Upper lobe of right lung (tissue), 1 donor: ENCODE measurements around the gene NLGN2. TPM values are rescaled to one million over a fixed set of nuclear protein-coding genes. Genes with fewer than 3 reads are reported as not detected.
"Not testable (repeated sequence)": the region's sequence is repeated elsewhere in the genome, so short reads cannot be mapped to it uniquely, and the experiment has no call there.

Experiments used
- ATAC-seq: fragments of 200-7000 bp; cut with Tn5 transposase; one replicate; pipeline ENCODE4 v1.9.1; 2020; ENCODE audit warnings: mild to moderate bottlenecking, moderate library complexity
- DNase-seq: peaks from one replicate; pipeline ENCODE4 v3.0.0-alpha.2; 2020
- H3K27ac ChIP-seq: fragments of 200-600 bp; one replicate; pipeline ENCODE4 v1.8.0; 2022
- H3K27me3 ChIP-seq: fragments of 200-600 bp; one replicate; pipeline ENCODE4 v1.8.0; 2022; ENCODE audit warnings: mild to moderate bottlenecking
- H3K36me3 ChIP-seq: fragments of 200-600 bp; one replicate; pipeline ENCODE4 v1.8.0; 2022
- H3K4me1 ChIP-seq: fragments of 200-600 bp; one replicate; pipeline ENCODE4 v1.8.0; 2022
- H3K4me3 ChIP-seq: fragments of 200-600 bp; one replicate; pipeline ENCODE4 v1.8.0; 2022; ENCODE audit warnings: mild to moderate bottlenecking
- H3K9me3 ChIP-seq: fragments of 200-600 bp; one replicate; pipeline ENCODE4 v1.8.0; 2022
- intact Hi-C: fragments of 100-400 bp; cut with DNase I; formaldehyde crosslinking; loops from one replicate; pipeline ENCODE4 v1.11.0; 2022
- long read RNA-seq: library from polyadenylated mRNA; unstranded; transcript quantifications from one replicate; pipeline ENCODE4 v2.0.0, GENCODE V29; 2021
- total RNA-seq: library from RNA; stranded (reverse); fragmentation: NEBNext Ultra II Directional; extraction: Animal tissue kit (Norgen Biotek cat#: 25700); gene quantifications from one replicate; pipeline ENCODE4 v1.2.1, GENCODE V29; 2021
- TF ChIP-seq, protein P1 (sequence below): fragments of 200-600 bp; IDR thresholded peaks from one replicate; pipeline ENCODE4 v1.8.0; 2022; ENCODE audit warnings: antibody characterized with exemption
- donor health status: DM: no; HTN: yes; CAD: no; lungs with severe emphysema.

The NLGN2 gene
- 11.7 TPM for total RNA-seq
- long read RNA-seq, partial matches to known transcripts: 0 of 6 reads
- long read RNA-seq, other reads (novel, unspliced or antisense): 6 of 6 reads

DNA sequence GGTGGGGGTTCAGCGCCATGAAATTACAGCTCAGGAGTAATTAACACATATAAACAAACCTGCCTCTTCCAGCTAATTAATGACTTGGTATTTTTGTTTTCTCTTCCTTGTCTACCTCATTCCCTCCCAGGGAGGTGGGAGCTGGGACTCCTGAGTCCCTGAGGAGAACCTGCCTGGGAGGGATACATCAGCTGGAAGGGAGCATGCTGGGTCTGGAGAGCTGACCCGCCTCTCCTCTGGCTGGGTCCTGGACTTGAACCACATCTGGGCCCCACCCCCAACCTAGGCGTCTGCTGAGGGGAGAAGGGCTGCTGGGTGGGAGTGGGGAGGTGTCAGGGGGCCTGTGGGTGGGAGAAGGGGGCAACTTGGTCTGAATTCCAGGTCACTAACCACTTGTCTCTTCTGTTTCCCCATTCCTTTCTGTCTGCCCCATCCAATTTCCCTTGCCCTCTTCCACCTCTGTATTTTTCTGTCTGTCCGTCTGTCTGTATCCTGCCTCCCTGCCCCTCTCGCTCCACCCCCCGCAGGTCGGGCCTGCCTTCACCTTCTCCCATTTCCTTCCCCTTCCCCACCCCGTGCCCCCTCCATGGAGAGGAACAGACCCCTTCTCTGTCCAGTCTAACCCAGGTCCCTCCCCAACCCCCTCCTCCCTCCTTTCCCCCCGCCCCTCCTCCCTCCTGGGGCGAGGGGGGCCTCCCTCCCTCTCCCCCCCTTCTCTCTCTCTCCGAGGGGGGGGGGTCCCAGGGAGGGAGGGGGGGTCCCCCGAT, at the start of gene NLGN2:
Gene NLGN2 (plus strand): TSS at position 361 of the 767 bp plus-strand sequence. CDS start 411 bp downstream, outside the sequence.
- DNase-seq: no peak
- Histone ChIP-seq H3K4me3 (no peak within 1 kb of the TSS), H3K27ac (no peak within 1 kb of the TSS), H3K9me3 (no peaks in the 10 kb centered on the region), H3K36me3 (no peaks in the 10 kb centered on the region), H3K4me1 (peaks cover 7% of the 10 kb centered on the region), H3K27me3 (no peaks in the 10 kb centered on the region)
- ATAC-seq: no peak
- intact Hi-C loops: no loop called here
- TF ChIP-seq, protein P1, sequence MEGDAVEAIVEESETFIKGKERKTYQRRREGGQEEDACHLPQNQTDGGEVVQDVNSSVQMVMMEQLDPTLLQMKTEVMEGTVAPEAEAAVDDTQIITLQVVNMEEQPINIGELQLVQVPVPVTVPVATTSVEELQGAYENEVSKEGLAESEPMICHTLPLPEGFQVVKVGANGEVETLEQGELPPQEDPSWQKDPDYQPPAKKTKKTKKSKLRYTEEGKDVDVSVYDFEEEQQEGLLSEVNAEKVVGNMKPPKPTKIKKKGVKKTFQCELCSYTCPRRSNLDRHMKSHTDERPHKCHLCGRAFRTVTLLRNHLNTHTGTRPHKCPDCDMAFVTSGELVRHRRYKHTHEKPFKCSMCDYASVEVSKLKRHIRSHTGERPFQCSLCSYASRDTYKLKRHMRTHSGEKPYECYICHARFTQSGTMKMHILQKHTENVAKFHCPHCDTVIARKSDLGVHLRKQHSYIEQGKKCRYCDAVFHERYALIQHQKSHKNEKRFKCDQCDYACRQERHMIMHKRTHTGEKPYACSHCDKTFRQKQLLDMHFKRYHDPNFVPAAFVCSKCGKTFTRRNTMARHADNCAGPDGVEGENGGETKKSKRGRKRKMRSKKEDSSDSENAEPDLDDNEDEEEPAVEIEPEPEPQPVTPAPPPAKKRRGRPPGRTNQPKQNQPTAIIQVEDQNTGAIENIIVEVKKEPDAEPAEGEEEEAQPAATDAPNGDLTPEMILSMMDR: no peak

DNA sequence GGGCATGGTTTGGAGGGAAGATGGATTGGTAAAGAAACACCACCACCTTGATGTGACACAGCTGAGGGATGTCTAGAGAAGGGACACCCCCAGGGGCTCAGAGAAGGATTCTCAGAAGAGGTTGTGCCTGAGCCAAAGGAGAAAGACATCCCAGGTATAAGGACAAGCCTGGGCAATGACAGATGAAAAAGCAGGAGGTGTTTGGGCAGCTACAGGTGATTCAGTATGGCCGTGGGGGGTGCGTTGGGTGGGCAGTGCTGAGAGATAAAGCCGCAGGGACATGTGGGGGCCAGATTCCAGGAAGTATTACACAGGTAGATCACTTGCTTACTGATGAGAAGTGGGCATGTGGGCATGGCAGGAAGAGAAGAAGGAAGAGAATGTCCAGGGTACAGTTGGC, 45.7 kb upstream of the NLGN2 start:
- TF ChIP-seq, protein P1: no peak
- no peak for ATAC-seq
- no peak overlapping the region for H3K27ac ChIP-seq
- H3K27me3 ChIP-seq: no peaks in the 10 kb centered on the region
- no peaks in the 10 kb centered on the region for H3K36me3 ChIP-seq
- DNase-seq: no peak
- H3K4me1 ChIP-seq: no peaks in the 10 kb centered on the region
- no peak overlapping the region for H3K4me3 ChIP-seq
- no peaks in the 10 kb centered on the region for H3K9me3 ChIP-seq
- intact Hi-C loops: no loop called here

DNA sequence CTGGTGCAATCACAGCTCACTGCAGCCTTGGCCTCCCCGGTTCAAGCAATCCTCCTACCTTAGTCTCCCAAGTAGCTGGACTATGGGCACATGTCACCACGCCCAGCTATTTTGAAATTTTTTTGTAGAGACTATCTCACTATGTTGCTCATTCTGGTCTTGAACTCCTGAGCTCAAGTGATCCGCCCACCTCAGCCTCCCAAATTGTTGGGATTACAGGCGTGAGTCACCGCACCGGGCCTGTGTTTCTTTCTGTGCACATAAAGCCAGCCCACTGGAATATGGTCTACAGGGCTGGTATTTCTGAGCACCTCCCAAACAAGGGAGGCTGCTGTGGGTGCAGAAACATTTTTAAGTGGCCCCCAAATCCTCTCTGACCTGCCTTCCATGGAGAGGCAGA, 44.3 kb upstream of the NLGN2 start:
- ATAC-seq: no peak
- Histone ChIP-seq H3K9me3 (no peaks in the 10 kb centered on the region), H3K4me1 (no peaks in the 10 kb centered on the region), H3K36me3 (no peaks in the 10 kb centered on the region), H3K4me3 (no peak overlapping the region), H3K27ac (no peak overlapping the region), H3K27me3 (no peaks in the 10 kb centered on the region)
- TF ChIP-seq, protein P1: no peak
- no peak for DNase-seq
- intact Hi-C loops: no loop called here

DNA sequence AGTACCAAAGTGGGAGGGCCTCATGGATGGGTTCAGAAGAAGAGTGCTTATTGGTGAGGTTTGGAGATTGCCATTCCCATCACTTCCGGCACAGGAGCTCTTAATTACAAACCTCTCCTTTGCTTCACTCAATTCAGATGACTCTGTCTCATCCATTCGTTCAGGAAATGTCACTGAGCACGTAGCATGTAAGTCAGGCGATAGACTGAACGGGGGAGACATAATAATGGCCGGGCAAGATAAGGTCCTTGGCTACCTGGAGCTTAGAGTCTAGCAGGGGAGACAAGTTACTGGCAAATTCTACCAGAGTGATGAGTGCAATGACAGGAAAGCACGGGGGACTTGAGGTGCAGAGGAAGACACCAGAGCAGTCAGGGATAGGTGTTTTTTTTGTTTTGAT, 41.7 kb upstream of the NLGN2 start:
- intact Hi-C loops, ATAC-seq, H3K27ac ChIP-seq, H3K4me1 ChIP-seq, H3K9me3 ChIP-seq, H3K27me3 ChIP-seq, H3K4me3 ChIP-seq, DNase-seq, H3K36me3 ChIP-seq: not testable (repeated sequence)

DNA sequence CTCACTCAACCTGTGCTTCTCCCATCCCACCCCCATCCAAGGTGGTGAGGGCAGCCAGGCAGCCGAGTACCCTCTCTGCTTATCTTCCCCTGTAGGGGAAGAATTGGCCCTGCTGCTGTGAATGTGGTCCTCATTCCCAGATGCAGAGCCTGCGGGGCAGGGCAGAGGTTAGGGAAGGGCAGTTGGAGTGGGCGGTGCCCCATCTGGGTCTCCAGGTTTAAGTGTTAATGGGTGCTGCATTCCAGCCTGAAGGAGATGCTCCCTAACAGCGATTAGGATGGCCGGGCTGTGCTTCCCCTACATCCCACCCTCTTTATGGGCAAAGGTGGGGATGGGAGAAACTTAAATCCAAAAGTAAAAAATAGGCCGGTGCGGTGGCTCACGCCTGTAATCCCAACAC, 40.6 kb upstream of the NLGN2 start:
- no peak overlapping the region for H3K27ac ChIP-seq
- H3K9me3 ChIP-seq: no peaks in the 10 kb centered on the region
- intact Hi-C loops: no loop called here
- DNase-seq: no peak
- no peaks in the 10 kb centered on the region for H3K27me3 ChIP-seq
- no peak for ATAC-seq
- no peaks in the 10 kb centered on the region for H3K4me1 ChIP-seq
- H3K4me3 ChIP-seq: no peak overlapping the region
- TF ChIP-seq, protein P1: no peak
- no peaks in the 10 kb centered on the region for H3K36me3 ChIP-seq

DNA sequence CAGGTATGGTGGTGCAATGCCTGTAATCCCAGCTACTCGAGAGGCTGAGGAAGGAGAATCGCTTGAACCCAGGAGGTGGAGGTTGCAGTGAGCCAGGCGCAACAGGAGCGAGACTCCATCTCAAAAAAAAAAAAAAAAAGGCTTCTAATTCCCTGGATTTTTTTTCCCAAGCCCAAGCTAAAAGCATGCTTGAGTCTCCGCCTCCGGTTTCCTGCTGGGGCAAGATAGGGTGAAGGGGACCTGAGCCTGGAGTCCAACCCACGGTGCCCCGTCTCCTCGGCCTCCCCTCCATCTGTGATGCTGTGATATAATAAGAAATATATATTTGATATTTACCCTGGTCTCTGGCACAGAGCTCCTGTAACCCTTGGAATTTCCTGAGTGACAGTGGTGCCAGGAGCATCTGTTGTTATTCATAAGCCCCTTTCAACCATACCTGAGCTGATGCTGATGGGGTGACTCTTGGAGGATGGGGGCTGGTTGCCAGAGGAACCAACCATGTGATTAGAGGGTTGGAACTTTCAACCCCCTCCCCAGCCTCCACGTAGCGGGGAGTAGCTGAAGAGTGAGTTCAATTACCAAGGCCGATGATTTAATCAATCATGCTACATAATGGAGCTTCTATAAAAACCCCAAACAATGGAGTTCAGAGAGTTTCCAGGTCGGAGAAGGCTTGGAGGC, 39.6 kb upstream of the NLGN2 start:
- no peaks in the 10 kb centered on the region for H3K36me3 ChIP-seq
- DNase-seq: no peak
- H3K9me3 ChIP-seq: no peaks in the 10 kb centered on the region
- no peaks in the 10 kb centered on the region for H3K27me3 ChIP-seq
- intact Hi-C loops: no loop called here
- no peak for ATAC-seq
- H3K4me3 ChIP-seq: no peak overlapping the region
- no peaks in the 10 kb centered on the region for H3K4me1 ChIP-seq
- no peak overlapping the region for H3K27ac ChIP-seq
- TF ChIP-seq, protein P1: no peak

DNA sequence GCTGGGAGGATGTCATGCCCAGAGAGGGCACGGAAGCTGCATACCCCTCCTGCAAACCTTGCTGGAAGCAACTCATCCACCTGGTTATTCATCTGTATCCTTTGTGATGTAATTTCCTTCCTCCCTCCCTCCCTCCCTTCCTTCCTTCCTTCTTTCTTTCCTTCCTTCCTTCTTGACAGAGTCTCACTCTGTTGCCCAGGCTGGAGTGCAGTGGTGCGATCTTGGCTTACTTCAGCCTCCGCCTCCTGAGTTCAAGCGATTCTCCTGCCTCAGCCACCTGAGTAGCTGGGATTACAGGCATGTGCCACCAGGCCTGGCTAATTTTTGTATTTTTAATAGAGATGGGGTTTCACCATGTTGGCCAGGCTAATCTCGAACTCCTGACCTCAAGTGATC, 39.0 kb upstream of the NLGN2 start:
- H3K9me3 ChIP-seq, H3K27me3 ChIP-seq, intact Hi-C loops: not testable (repeated sequence)

More for the DNA sequence above, 39.0 kb upstream of the NLGN2 start:
- not testable (repeated sequence) for DNase-seq, H3K4me1 ChIP-seq, H3K36me3 ChIP-seq, H3K27ac ChIP-seq, ATAC-seq, H3K4me3 ChIP-seq
